Sigmoid colon (tissue), 7 donors: Measurements from ENCODE around the gene P3H2. TPM values are rescaled to one million over a fixed set of nuclear protein-coding genes. Genes with fewer than 3 reads are reported as not detected.
A peak's percentile ranks its signal among the peaks of the same experiment; 100 is the strongest.
"Not testable (repeated sequence)": the region's sequence is repeated elsewhere in the genome, so short reads cannot be mapped to it uniquely, and the experiment has no call there.

Experiments used
- DNase-seq: peaks from one replicate; pipeline ENCODE4 v3.0.0-alpha.2; 2019
- H3K27ac ChIP-seq, 4 donors: fragments of 200-600 bp; sonication (generic); one replicate each; pipeline ENCODE4 v1.5.1; 2016 to 2019; ENCODE audit warnings: mild to moderate bottlenecking in 1 of 4
- H3K27me3 ChIP-seq, 3 donors: fragments of 200-600 bp; sonication (generic); one replicate each; pipeline ENCODE4 v1.5.1; 2019; ENCODE audit warnings: mild to moderate bottlenecking in 1 of 3
- H3K36me3 ChIP-seq, 4 donors: fragments of 200-600 bp; sonication (generic); one replicate each; pipeline ENCODE4 v1.5.1; 2016 to 2019
- H3K4me1 ChIP-seq, 4 donors: fragments of 200-600 bp; sonication (generic); one replicate each; pipeline ENCODE4 v1.5.1; 2017 to 2019
- H3K4me3 ChIP-seq, 4 donors: fragments of 200-600 bp; sonication (generic); one replicate each; pipeline ENCODE4 v1.5.1; 2017 to 2019; ENCODE audit warnings: mild to moderate bottlenecking in 2 of 4, moderate library complexity in 1 of 4
- H3K9me3 ChIP-seq, 4 donors: fragments of 200-600 bp in 3 of 4; sonication (generic) in 3 of 4; one replicate each; pipeline versions ENCODE4 v1.5.1 to v1.6.1; 2013 to 2019
- EP300 ChIP-seq, 4 donors: sonication (generic); formaldehyde crosslinking; IDR thresholded peaks; one replicate each; pipeline ENCODE4 v1.6.1; 2017; ENCODE audit warnings: antibody characterized with exemption in 4 of 4
- POLR2A ChIP-seq, 2 donors: fragments of 450-650 bp; IDR thresholded peaks; one replicate each; pipeline ENCODE4 v1.6.1; 2016; ENCODE audit warnings: antibody characterized with exemption in 2 of 2, mild to moderate bottlenecking in 2 of 2, moderate library complexity in 2 of 2
- POLR2AphosphoS5 ChIP-seq, 4 donors: sonication (generic); formaldehyde crosslinking; IDR thresholded peaks; one replicate each; pipeline ENCODE4 v1.6.1; 2017; ENCODE audit warnings: antibody characterized with exemption in 4 of 4
- WGBS, 2 donors: extraction: QIAGEN DNeasy Blood & Tissue Kit; methylation state at CpG; one replicate each; pipeline ENCODE4 v1.1.7; 2013; 5-methylcytosine and 5-hydroxymethylcytosine counted together
- intact Hi-C: fragments of 100-400 bp; cut with DNase I; formaldehyde crosslinking; loops from one replicate; pipeline ENCODE4 v1.15.1; 2023
- polyA plus RNA-seq, 3 donors: library from polyadenylated mRNA; stranded (reverse); fragments of 200-250 nt; gene quantifications; one replicate each; pipeline ENCODE4 v1.2.3, GENCODE V29; 2013
- total RNA-seq, 4 donors: library from RNA; depleted of rRNA; stranded (reverse); fragments of >200 nt; gene quantifications; one replicate each; pipeline ENCODE4 v1.1.0, GENCODE V29; 2016
- TF ChIP-seq, protein P1 (sequence below), 4 experiments: fragments of 450-650 bp in 3 of 4; fragments of 200-600 bp in 1 of 4; IDR thresholded peaks; one replicate each; pipeline ENCODE4 v1.5.1; 2016 to 2019; ENCODE audit warnings: antibody characterized with exemption in 4 of 4, mild to moderate bottlenecking in 3 of 4, moderate library complexity in 2 of 4
- donor health status: healthy with polysubstance abuse.
- donor health status: Bipolar disorder and iron deficiency.
- donor health status: healthy.

The P3H2 gene
- total and polyA plus RNA-seq, 7 donors, result 1.8 to 41.7 (median 29.6) TPM

DNA sequence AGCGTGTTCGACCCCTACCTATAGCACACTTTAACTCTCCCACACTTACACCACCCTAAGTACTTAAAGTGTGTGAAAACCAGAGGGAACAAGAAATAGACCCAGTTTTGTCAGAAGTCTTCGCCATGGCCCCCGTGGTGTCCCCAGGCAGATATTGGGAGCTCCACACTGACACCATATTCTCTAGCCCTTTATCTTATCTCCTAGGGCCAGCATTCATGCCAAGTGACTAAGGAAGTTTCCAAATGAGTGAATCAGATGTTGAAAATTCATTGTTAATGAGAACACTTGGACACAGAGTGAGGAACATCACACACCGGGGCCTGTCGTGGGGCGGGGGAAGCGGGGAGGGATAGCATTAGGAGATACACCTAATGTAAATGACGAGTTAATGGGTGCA lies 31.8 kb downstream of the P3H2 start:
- Histone ChIP-seq H3K27ac (no peak overlapping the region), H3K27me3 (no peaks in the 10 kb centered on the region), H3K9me3 (no peaks in the 10 kb centered on the region), H3K4me3 (no peak overlapping the region), H3K4me1 (peaks cover 0 to 27% (median 24%) of the 10 kb centered on the region in 4 donors), H3K36me3 (no peaks in the 10 kb centered on the region)
- DNase-seq, result no peak
- intact Hi-C loops, result no loop called here
- WGBS, 2 donors, result 90 to 96% methylated on average over 9 of the region's 9 CpGs
- TF ChIP-seq, protein P1, sequence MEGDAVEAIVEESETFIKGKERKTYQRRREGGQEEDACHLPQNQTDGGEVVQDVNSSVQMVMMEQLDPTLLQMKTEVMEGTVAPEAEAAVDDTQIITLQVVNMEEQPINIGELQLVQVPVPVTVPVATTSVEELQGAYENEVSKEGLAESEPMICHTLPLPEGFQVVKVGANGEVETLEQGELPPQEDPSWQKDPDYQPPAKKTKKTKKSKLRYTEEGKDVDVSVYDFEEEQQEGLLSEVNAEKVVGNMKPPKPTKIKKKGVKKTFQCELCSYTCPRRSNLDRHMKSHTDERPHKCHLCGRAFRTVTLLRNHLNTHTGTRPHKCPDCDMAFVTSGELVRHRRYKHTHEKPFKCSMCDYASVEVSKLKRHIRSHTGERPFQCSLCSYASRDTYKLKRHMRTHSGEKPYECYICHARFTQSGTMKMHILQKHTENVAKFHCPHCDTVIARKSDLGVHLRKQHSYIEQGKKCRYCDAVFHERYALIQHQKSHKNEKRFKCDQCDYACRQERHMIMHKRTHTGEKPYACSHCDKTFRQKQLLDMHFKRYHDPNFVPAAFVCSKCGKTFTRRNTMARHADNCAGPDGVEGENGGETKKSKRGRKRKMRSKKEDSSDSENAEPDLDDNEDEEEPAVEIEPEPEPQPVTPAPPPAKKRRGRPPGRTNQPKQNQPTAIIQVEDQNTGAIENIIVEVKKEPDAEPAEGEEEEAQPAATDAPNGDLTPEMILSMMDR (IDR thresholded peaks at IDR 0.05), result no peak
- TF ChIP-seq EP300 (IDR thresholded peaks at IDR 0.05), result no peak
- TF ChIP-seq POLR2AphosphoS5 (IDR thresholded peaks at IDR 0.05), result no peak
- TF ChIP-seq POLR2A (IDR thresholded peaks at IDR 0.05), result no peak

DNA sequence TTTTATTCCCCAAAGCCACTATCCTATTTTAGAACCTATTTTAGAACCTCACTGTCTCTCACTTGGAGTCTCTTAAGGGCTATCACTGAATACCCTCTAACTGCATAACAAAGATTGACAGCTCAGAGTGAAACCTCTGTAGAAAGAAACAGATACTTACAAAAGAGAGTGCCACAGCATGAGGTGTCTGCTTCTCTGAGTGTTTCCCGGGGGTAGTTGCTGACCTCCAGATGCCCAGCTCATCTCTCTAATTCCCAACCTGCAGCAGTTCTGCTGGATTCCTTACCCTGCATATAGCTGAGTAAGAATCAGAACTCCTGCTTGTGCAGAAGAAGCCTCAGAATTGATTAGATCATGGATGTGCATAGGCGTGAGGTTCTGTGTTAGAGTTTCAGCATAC lies 34.5 kb downstream of the P3H2 start:
- TF ChIP-seq POLR2AphosphoS5 (IDR thresholded peaks at IDR 0.05) (no peak), EP300 (IDR thresholded peaks at IDR 0.05) (no peak), POLR2A (IDR thresholded peaks at IDR 0.05) (no peak)
- TF ChIP-seq, protein P1 (IDR thresholded peaks at IDR 0.05), result no peak
- Histone ChIP-seq H3K36me3 (no peaks in the 10 kb centered on the region), H3K4me3 (no peak overlapping the region), H3K9me3 (no peaks in the 10 kb centered on the region), H3K27me3 (no peaks in the 10 kb centered on the region), H3K27ac (no peak overlapping the region), H3K4me1 (peaks cover 0 to 6% (median under 1%) of the 10 kb centered on the region in 4 donors)
- intact Hi-C loops, result no loop called here
- no peak for DNase-seq
- 85 to 88% methylated on average over 2 of the region's 2 CpGs for WGBS, 2 donors

DNA sequence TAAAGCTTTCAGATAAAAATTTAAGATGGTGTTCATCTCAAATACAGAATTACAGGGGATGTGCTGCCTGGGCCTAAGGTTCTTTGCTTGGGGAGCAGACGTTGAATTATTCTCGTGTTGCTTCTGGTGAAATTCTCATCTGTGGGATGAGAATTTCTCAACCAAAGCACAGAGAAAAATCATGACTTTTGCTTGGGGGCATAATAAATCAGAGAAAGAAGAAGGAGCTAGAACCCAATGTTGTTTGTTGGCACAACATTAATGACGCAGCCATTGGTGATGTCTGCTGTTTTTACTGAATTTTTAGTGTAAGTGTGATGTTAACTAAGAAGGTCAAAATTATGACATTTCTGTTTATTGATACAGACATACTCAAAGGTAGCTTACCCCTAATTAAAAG lies 35.7 kb downstream of the P3H2 start:
- DNase-seq, result no peak
- H3K4me1 ChIP-seq, result peaks cover 0 to 13% (median 0%) of the 10 kb centered on the region in 4 donors
- H3K27me3 ChIP-seq, result no peaks in the 10 kb centered on the region
- TF ChIP-seq EP300 (IDR thresholded peaks at IDR 0.05) (no peak), POLR2AphosphoS5 (IDR thresholded peaks at IDR 0.05) (no peak), POLR2A (IDR thresholded peaks at IDR 0.05) (no peak)
- TF ChIP-seq, protein P1 (IDR thresholded peaks at IDR 0.05), result no peak
- H3K27ac ChIP-seq, result no peak overlapping the region
- intact Hi-C loops, result no loop called here
- no peak overlapping the region for H3K4me3 ChIP-seq
- H3K36me3 ChIP-seq, result no peaks in the 10 kb centered on the region
- 78 to 92% methylated on average over 3 of the region's 3 CpGs for WGBS, 2 donors
- H3K9me3 ChIP-seq, result no peaks in the 10 kb centered on the region

DNA sequence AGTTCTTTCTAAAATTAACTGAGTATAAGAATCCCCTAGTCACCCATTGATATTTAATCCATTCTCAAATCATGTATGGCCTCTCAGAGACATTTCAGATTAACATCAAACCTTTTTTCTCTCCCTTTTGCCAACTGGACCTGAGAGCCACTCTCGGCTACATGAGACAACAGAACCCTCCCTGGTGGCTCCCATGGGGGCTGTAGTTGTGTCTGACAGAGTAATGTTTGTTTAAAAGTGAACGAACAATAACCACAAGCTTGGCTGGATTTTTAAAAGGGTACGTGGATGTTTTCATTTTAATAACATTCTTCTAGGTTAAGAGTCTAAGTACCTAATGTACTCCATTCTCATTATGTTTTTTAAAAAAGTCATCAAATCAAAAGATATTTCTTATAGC lies 37.1 kb downstream of the P3H2 start:
- Histone ChIP-seq H3K27ac (no peak overlapping the region), H3K36me3 (no peaks in the 10 kb centered on the region), H3K4me1 (peaks cover 0 to 13% (median 0%) of the 10 kb centered on the region in 4 donors), H3K27me3 (no peaks in the 10 kb centered on the region), H3K4me3 (no peak overlapping the region), H3K9me3 (no peaks in the 10 kb centered on the region)
- intact Hi-C loops, result no loop called here
- TF ChIP-seq POLR2A (IDR thresholded peaks at IDR 0.05), result no peak
- no peak for TF ChIP-seq EP300 (IDR thresholded peaks at IDR 0.05)
- TF ChIP-seq POLR2AphosphoS5 (IDR thresholded peaks at IDR 0.05), result no peak
- TF ChIP-seq, protein P1 (IDR thresholded peaks at IDR 0.05), result no peak
- DNase-seq, result no peak
- 85 to 86% methylated on average over 3 of the region's 3 CpGs for WGBS, 2 donors

DNA sequence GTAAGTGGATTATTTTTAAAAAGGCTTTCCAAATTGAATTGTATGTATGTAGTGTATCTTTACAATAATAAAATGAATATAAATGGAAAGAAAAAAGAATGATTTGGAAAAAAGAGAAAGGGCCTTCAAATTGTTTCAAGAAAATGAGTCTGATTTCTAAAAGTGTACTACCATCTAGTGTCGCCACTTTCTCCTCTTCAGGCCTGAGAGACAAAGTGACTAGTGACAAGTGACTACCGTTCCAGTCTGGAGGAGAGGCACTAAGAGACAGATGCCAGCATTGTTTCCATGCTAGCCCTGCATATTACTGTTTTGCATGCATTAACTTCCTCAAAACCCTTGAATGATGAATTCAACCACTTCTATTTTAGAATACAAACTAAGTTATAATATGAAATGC lies 39.3 kb downstream of the P3H2 start:
- intact Hi-C loops, result no loop called here
- TF ChIP-seq EP300 (IDR thresholded peaks at IDR 0.05) (no peak), POLR2AphosphoS5 (IDR thresholded peaks at IDR 0.05) (no peak), POLR2A (IDR thresholded peaks at IDR 0.05) (no peak)
- TF ChIP-seq, protein P1 (IDR thresholded peaks at IDR 0.05), result no peak
- peaks cover 0 to 32% (median 15%) of the 10 kb centered on the region in 4 donors for H3K4me1 ChIP-seq
- no peaks in the 10 kb centered on the region for H3K36me3 ChIP-seq
- H3K9me3 ChIP-seq, result no peaks in the 10 kb centered on the region
- DNase-seq, result no peak
- H3K4me3 ChIP-seq, result no peak overlapping the region
- WGBS, 2 donors, result 78 to 88% methylated on average over 2 of the region's 2 CpGs
- H3K27ac ChIP-seq, result peak overlapping the region in 1 of 4 donors; percentile 6
- H3K27me3 ChIP-seq, result no peaks in the 10 kb centered on the region

DNA sequence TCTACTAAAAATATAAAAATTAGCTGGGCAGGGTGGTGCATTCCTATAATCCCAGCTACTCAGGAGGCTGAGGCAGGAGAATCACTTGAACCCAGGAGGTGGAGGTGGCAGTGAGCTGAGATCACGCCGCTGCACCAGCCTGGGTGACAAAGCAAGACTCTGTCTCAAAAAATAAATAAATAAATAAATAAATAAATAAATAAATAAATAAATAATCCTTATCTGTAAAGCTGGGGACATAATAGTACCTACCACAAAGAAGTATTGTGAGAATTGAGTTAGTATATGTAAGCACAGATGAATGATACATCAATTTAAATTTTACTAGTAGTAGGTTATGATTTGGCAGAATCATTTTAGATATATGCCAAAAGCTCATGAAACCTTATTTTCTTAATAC lies 41.5 kb downstream of the P3H2 start:
- 94 to 97% methylated on average over 2 of the region's 2 CpGs for WGBS, 2 donors
- DNase-seq, H3K4me3 ChIP-seq, intact Hi-C loops, H3K27ac ChIP-seq, H3K27me3 ChIP-seq, H3K9me3 ChIP-seq, H3K36me3 ChIP-seq: not testable (repeated sequence)
- H3K4me1 ChIP-seq, result peaks cover 0 to 49% (median 20%) of the 10 kb centered on the region in 4 donors
